ENCODE data around the gene ZSCAN5B. TPM values are rescaled to one million over a fixed set of nuclear protein-coding genes. Genes with fewer than 3 reads are reported as not detected.

The ZSCAN5B gene
- total and polyA plus RNA-seq, 9 of the 15 experiments (the other 6 are each of a cell fraction or from before 2014, with no cell fraction given): 0.03 to 0.07 TPM; not detected in 7

DNA sequence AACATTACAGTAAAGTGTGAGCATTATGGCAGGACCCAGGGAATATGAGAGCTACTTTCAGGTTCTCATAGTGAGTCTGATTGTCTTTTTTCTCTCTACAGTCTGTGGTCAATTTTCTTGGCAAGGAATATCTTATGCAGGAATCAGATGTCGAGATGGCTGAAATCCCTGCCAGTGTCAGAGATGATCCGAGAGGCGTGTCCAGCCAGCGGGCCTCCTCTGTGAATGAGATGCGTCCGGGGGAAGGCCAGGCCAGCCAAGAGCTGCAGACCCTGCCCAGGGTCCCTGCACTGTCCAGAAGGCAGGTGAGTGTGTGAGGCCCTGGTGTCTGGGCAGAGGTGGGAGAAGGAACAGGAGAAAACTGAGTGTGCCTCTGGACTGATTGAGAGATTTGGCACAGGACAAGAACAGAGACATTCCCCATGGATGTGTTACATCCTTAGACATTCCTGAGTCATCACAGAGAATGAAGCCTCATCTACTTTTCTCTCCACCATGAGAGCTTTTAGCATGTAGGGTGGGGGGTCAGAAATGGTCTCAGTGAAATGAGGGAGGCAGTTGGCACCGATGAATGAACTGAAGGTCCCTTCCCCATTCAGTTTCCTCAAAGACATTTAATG is 47.6 kb upstream of the ZSCAN5B start:
- Histone ChIP-seq H3K27ac (ENCODE audit: extremely low read depth, low read depth, low read length) (no peak overlapping the region), H3K79me2 (ENCODE audit: control insufficient read depth, insufficient read depth, low read length) (no peaks in the 10 kb centered on the region), H3K4me2 (ENCODE audit: insufficient read depth, low read length) (no peak overlapping the region), H2AFZ (ENCODE audit: low read depth, low read length) (no peak overlapping the region), H4K20me1 (replicated peaks; ENCODE audit: control insufficient read depth, insufficient read depth, low read length) (no peaks in the 10 kb centered on the region), H3K4me1 (replicated peaks in 1 of 2; ENCODE audit: control insufficient read depth in 2 of 2, insufficient read depth in 2 of 2, low read length in 2 of 2) (peaks cover 12 to 15% of the 10 kb centered on the region in 2 experiments), H3K9me3 (replicated peaks; ENCODE audit: control insufficient read depth, insufficient read depth, low read depth, low read length) (no peaks in the 10 kb centered on the region), H3K4me3 (no peak overlapping the region), H3K9me1 (ENCODE audit: control insufficient read depth, insufficient read depth, low read length) (no peaks in the 10 kb centered on the region), H3K36me3 (ENCODE audit: control insufficient read depth, insufficient read depth, low read length) (no peaks in the 10 kb centered on the region), H3K9ac (ENCODE audit: insufficient read depth in 1 of 2, low read depth in 2 of 2, low read length in 2 of 2) (no peak overlapping the region), H3K27me3 (ENCODE audit: control insufficient read depth in 2 of 2, insufficient read depth in 2 of 2, low read length in 2 of 2) (no peaks in the 10 kb centered on the region)
- ATAC-seq: no peak
- FAIRE-seq: no peak
- WGBS (ENCODE audit: insufficient coverage, low coverage, missing lambda C conversion rate): 67% methylated on average over 6 of the region's 7 CpGs
- BruUV-seq (replicated peaks): no TSS peak
- intact Hi-C loops (cut with micrococcal nuclease) (no loop called here), in situ Hi-C loops (cut with MboI) (no loop called here)
- CTCF ChIA-PET (ENCODE audit: low intra/inter-chr PET ratio): no interaction called here
- no peak for DNase-seq (ENCODE audit: extremely low read depth in 1 of 4, low spot score in 3 of 4)
- POLR2A ChIA-PET: interaction anchor here (0.6 kb wide), 1 partner anchor 89 kb away, joined by 3 read pairs; no protein-coding TSS in a partner anchor
- TF ChIP-seq, protein P1, sequence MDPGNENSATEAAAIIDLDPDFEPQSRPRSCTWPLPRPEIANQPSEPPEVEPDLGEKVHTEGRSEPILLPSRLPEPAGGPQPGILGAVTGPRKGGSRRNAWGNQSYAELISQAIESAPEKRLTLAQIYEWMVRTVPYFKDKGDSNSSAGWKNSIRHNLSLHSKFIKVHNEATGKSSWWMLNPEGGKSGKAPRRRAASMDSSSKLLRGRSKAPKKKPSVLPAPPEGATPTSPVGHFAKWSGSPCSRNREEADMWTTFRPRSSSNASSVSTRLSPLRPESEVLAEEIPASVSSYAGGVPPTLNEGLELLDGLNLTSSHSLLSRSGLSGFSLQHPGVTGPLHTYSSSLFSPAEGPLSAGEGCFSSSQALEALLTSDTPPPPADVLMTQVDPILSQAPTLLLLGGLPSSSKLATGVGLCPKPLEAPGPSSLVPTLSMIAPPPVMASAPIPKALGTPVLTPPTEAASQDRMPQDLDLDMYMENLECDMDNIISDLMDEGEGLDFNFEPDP (CRISPR knock-in tag; IDR thresholded peaks at IDR 0.05): no peak
- TF ChIP-seq TOE1 (IDR thresholded peaks at IDR 0.05; ENCODE audit: borderline replicate concordance) (no peak), TOE1 (CRISPR knock-in tag; IDR thresholded peaks at IDR 0.05; ENCODE audit: borderline replicate concordance, low read depth) (no peak), ZNF57 (CRISPR knock-in tag; IDR thresholded peaks at IDR 0.05) (no peak)
